GM21367 (cell line): Measurements from ENCODE around the gene UBXN11.
"Not testable (repeated sequence)": the region's sequence is repeated elsewhere in the genome, so short reads cannot be mapped to it uniquely, and the experiment has no call there.

Experiments used
- ATAC-seq: cut with Tn5 transposase; IDR thresholded peaks from one replicate; pipeline ENCODE4 v1.9.1; 2021; ENCODE audit not compliant: unreplicated experiment

Gene UBXN11

DNA sequence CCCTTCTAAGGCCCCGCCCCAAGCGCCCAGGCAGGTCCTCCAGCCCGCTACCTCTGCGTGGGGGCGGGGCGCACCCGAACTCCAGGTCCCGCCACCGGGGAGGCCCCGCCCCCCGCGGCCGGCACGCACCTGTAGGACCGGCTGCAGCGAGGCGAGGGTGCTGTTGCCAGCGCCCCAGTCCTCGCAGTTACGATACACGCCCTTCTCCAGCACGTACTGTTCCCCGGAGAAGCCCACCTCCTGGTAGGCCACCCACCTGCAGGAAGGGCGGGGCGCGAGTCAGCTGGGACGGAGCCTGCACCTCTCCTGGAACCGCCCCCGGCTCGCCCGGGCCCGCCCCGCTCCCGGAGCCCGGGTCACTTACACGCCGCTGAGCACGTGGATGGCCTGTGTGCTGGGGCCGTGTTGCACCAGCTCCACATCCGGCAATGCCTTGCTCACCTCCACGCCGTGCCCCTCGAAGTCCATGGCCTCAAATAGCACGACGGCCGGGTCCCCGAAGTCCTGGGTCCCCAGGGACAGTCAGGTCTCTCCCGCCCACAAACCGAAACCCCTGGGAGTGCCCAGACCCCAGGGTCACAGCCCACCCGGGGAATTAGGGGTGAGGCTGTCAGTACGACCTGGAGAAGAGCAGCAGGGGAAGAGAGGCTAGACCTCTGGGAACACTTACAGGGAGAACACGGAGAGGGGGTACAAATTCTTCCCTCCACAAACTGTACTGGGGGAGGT is 30.2 kb upstream of the UBXN11 start:
- ATAC-seq, result no peak

- ATAC-seq, result no peak
Measured at GRCh38 chr1:26335774-26336476, 29.5 kb upstream of the UBXN11 start.

DNA sequence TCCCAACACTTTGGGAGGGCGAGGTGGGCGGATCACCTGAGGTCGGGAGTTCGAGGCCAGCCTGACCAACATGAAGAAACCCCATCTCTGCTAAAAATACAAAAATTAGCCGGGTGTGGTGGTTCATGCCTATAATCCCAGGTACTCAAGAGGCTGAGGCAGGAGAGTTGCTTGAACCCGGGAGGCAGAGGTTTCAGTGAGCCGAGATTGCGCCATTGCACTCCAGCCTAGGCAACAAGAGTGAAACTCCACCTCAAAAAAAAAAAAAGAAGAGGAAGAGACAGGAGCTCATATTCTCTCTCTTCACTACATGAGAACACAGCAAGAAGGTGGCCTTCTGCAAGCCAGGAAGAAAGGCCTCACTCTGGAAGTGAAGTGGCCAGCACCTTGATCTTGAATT is 26.9 kb upstream of the UBXN11 start:
- not testable (repeated sequence) for ATAC-seq

GRCh38 chr1:26330276-26330675 is 23.8 kb upstream of the UBXN11 start:
- ATAC-seq, result no peak

- ATAC-seq, result not testable (repeated sequence)
Measured at GRCh38 chr1:26329380-26329779, 22.9 kb upstream of the UBXN11 start.

- ATAC-seq, result no peak
Measured at GRCh38 chr1:26328597-26328996, 22.2 kb upstream of the UBXN11 start.

GRCh38 chr1:26327956-26328362 is 21.5 kb upstream of the UBXN11 start:
- ATAC-seq, result no peak

GRCh38 chr1:26324550-26324949 is 18.1 kb upstream of the UBXN11 start:
- no peak for ATAC-seq

GRCh38 chr1:26323382-26323781 is 16.9 kb upstream of the UBXN11 start:
- ATAC-seq, result no peak

DNA sequence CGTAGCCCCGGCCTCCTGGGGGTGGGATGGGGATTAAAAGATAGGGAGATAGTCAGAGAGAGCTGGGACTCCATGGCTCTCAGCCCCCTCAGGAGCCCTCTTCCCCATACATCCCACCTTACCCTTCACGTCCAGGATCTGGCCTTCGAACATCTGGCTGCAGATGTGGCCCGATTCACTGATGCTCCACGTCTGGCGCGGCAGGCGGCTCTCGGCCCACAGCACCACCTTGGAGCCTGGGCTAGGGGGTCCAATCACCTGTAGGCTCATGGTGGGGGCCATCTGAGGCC is 15.6 kb upstream of the UBXN11 start:
- ATAC-seq, result no peak

GRCh38 chr1:26321315-26322041 is 15.0 kb upstream of the UBXN11 start:
- no peak for ATAC-seq

- ATAC-seq, result no peak
Measured at GRCh38 chr1:26320896-26321295, 14.5 kb upstream of the UBXN11 start.

- no peak for ATAC-seq
Measured at GRCh38 chr1:26318338-26319064, 12.1 kb upstream of the UBXN11 start.

DNA sequence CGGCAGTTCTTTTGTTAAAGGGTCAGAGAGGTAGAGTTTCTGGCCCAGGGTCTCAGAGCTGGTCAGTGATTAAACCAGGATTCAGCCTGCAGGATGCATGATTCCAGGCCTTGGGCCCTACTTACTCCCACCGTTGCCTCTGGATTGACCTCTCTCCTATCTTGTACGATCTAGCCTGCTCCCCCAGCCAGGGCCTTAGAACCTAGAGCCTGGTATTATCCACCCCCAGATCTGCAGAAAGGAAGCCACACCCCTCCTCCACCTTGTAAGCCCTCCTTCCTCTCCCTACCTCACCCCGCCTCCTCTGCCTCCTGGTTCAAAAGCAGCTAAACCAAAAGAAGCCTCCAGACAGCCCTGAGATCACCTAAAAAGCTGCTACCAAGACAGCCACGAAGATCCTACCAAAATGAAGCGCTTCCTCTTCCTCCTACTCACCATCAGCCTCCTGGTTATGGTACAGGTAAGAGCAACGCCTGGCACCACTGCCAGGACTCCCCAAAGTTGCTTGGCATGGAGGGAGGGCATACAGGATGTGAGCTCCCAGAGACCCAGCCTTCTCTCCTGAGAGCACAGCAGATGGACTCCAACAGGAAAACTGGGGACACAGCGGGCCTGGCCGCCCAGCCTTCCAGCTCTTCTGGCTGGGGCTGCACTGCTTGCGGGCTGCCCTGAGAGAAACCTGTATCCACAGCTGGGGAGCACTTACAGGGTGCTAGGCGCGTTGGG is 11.3 kb upstream of the UBXN11 start, which contains the start of gene CD52:
CD52 (plus strand) TSS at position 347 of the 726 bp plus-strand sequence; CDS start at position 407, 60 bp downstream.
- ATAC-seq, result no peak

GRCh38 chr1:26317146-26317545 is 10.7 kb upstream of the UBXN11 start:
- ATAC-seq, result no peak

GRCh38 chr1:26315874-26316850 is 9.7 kb upstream of the UBXN11 start:
- ATAC-seq, result no peak

DNA sequence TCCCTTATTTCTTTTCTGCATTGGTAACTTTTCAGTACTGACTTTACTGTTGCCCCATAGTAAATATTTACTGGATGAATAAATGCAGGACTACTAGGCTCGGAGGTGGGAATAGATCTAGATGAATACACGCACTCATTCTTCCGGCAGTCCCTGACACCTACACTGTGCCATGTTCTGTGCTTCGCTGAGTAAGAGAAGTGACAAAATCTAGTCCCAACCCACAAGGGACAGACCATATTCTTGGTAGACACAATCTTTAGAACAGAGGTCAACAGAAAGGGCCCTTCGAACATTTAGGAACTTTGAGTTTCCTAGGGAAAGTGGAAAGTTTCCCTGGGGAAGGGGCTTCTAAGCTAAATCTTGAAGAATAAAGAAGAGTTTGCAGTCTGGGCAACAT is 8.1 kb upstream of the UBXN11 start:
- no peak for ATAC-seq

- not testable (repeated sequence) for ATAC-seq
Measured at GRCh38 chr1:26307966-26308899, 1.8 kb upstream of the UBXN11 start.
